Head of caudate nucleus (tissue), 42 donors: ENCODE data around the gene CDRT4.
A peak's percentile ranks its signal among the peaks of the same experiment; 100 is the strongest.

Experiments used
- DNase-seq, 42 donors: peaks; one replicate each; pipeline versions ENCODE4 v3.0.0 to v3.0.0-alpha.2; 2020 to 2021; ENCODE audit warnings: mixed read lengths in 7 of 42
- intact Hi-C: fragments of 100-400 bp; cut with DNase I; formaldehyde crosslinking; loops from one replicate; pipeline ENCODE4 v1.15.0; 2022

CDRT4 gene

GRCh38 chr17:15466131-15466530, 1.3 kb downstream of the CDRT4 start:
- intact Hi-C loops = no loop called here
- DNase-seq = no peak

GRCh38 chr17:15465045-15465701, 2.2 kb downstream of the CDRT4 start:
- no peak for DNase-seq
- intact Hi-C loops = no loop called here

GRCh38 chr17:15464231-15464985, 3.0 kb downstream of the CDRT4 start:
- intact Hi-C loops = no loop called here
- DNase-seq = peak in 7 of 42 donors; percentile 28 to 61 (median 43)

- peak in 27 of 42 donors; percentile 19 to 80 (median 51) for DNase-seq
- intact Hi-C loops = no loop called here
These were observed 4.2 kb downstream of the CDRT4 start for GRCh38 chr17:15462976-15463772.

- peak in 28 of 42 donors; percentile 27 to 70 (median 44) for DNase-seq
- intact Hi-C loops = loop anchor here (5.0 to 10.0 kb wide), 2 partner anchors 45 to 113 kb away; partner anchors contain the start of gene TEKT3
These were observed 9.7 kb downstream of the CDRT4 start for GRCh38 chr17:15457723-15458094.

GRCh38 chr17:15456972-15457722, 10.3 kb downstream of the CDRT4 start:
- intact Hi-C loops = loop anchor here (5.0 to 10.0 kb wide), 2 partner anchors 45 to 112 kb away; partner anchors contain the start of gene TEKT3
- peak; percentile 31 to 88 (median 76) for DNase-seq

- intact Hi-C loops = loop anchor here (5.0 to 10.0 kb wide), 2 partner anchors 46 to 112 kb away; partner anchors contain the start of gene TEKT3
- DNase-seq = peak in 1 of 42 donors; percentile 22
These were observed 10.9 kb downstream of the CDRT4 start for GRCh38 chr17:15456496-15456895.

- DNase-seq = no peak
- intact Hi-C loops = loop anchor here (10.0 kb wide), 1 partner anchor 110 kb away; the partner anchor contains the start of gene TEKT3
These were observed 13.1 kb downstream of the CDRT4 start for GRCh38 chr17:15454346-15454745.

- intact Hi-C loops = loop anchor here (10.0 kb wide), 1 partner anchor 109 kb away; the partner anchor contains the start of gene TEKT3
These were observed 13.6 kb downstream of the CDRT4 start for GRCh38 chr17:15453782-15454181.

GRCh38 chr17:15453246-15453645, 14.2 kb downstream of the CDRT4 start:
- intact Hi-C loops = loop anchor here (10.0 kb wide), 1 partner anchor 108 kb away; the partner anchor contains the start of gene TEKT3

More at GRCh38 chr17:15453782-15454181, 13.6 kb downstream of the CDRT4 start:
- peak in 28 of 42 donors; percentile 28 to 83 (median 60) for DNase-seq

GRCh38 chr17:15452746-15453145, 14.7 kb downstream of the CDRT4 start:
- intact Hi-C loops = loop anchor here (10.0 kb wide), 1 partner anchor 108 kb away; the partner anchor contains the start of gene TEKT3
- no peak for DNase-seq

More at GRCh38 chr17:15453246-15453645, 14.2 kb downstream of the CDRT4 start:
- no peak for DNase-seq

- no peak for DNase-seq
- intact Hi-C loops = loop anchor here (10.0 kb wide), 1 partner anchor 107 kb away; the partner anchor contains the start of gene TEKT3
These were observed 15.7 kb downstream of the CDRT4 start for GRCh38 chr17:15451680-15452079.

GRCh38 chr17:15448580-15448956, 18.9 kb downstream of the CDRT4 start:
- no peak for DNase-seq
- intact Hi-C loops = no loop called here

- no peak for DNase-seq
- intact Hi-C loops = no loop called here
These were observed 19.4 kb downstream of the CDRT4 start for GRCh38 chr17:15447928-15448579.

GRCh38 chr17:15446036-15446435, 21.4 kb downstream of the CDRT4 start:
- intact Hi-C loops = no loop called here
- DNase-seq = no peak

GRCh38 chr17:15444805-15445204, 22.6 kb downstream of the CDRT4 start:
- intact Hi-C loops = no loop called here
- DNase-seq = no peak

- intact Hi-C loops = no loop called here
These were observed 24.9 kb downstream of the CDRT4 start for GRCh38 chr17:15442311-15443180.

More at GRCh38 chr17:15442311-15443180, 24.9 kb downstream of the CDRT4 start:
- peak in 37 of 42 donors; percentile 29 to 83 (median 67) for DNase-seq
